Smooth muscle cell (in vitro differentiated cells): ENCODE results near the gene TAAR8. TPM values are rescaled to one million over a fixed set of nuclear protein-coding genes. Genes with fewer than 3 reads are reported as not detected.

Source experiments
- DNase-seq: peaks from one replicate; lab custom pipeline; 2025; ENCODE audit not compliant: unreplicated experiment; lab: John Stamatoyannopoulos, UW
- H2AFZ ChIP-seq: fragments of 200-600 bp; sonication (generic); 2 replicates; pipeline ENCODE4 v1.6.0; 2016; ENCODE audit warnings: antibody characterized with exemption, low read depth, mild to moderate bottlenecking
- H3F3A ChIP-seq: fragments of 200-600 bp; sonication (generic); 2 replicates; pipeline ENCODE4 v1.6.0; 2017; ENCODE audit warnings: antibody characterized with exemption, low read depth
- H3K27ac ChIP-seq: fragments of 200-600 bp; sonication (generic); 2 replicates; pipeline ENCODE4 v1.5.1; 2016; ENCODE audit warnings: low read depth, mild to moderate bottlenecking
- H3K27me3 ChIP-seq: fragments of 200-600 bp; sonication (generic); 2 replicates; pipeline ENCODE4 v1.6.1; 2016; ENCODE audit warnings: low read depth, mild to moderate bottlenecking
- H3K36me3 ChIP-seq: fragments of 200-600 bp; sonication (generic); 2 replicates; pipeline ENCODE4 v1.5.1; 2016; ENCODE audit warnings: low read depth
- H3K4me1 ChIP-seq: fragments of 200-600 bp; sonication (generic); 2 replicates; pipeline ENCODE4 v1.5.1; 2016; ENCODE audit warnings: low read depth
- H3K4me2 ChIP-seq: fragments of 200-600 bp; sonication (generic); 2 replicates; pipeline ENCODE4 v1.6.0; 2016; ENCODE audit warnings: mild to moderate bottlenecking
- H3K4me3 ChIP-seq: fragments of 200-600 bp; sonication (generic); 2 replicates; pipeline ENCODE4 v1.5.1; 2016; ENCODE audit warnings: mild to moderate bottlenecking
- H3K79me2 ChIP-seq: fragments of 200-600 bp; sonication (generic); 2 replicates; pipeline ENCODE4 v1.6.0; 2016; ENCODE audit warnings: low read depth, mild to moderate bottlenecking
- H3K9ac ChIP-seq: fragments of 200-600 bp; sonication (generic); 2 replicates; pipeline ENCODE4 v1.6.0; 2016; ENCODE audit warnings: low read depth
- H3K9me3 ChIP-seq: fragments of 200-600 bp; sonication (generic); replicated peaks from 2 replicates; pipeline ENCODE4 v1.5.1; 2016; ENCODE audit warnings: low read depth
- H4K20me1 ChIP-seq: fragments of 200-600 bp; sonication (generic); 2 replicates; pipeline ENCODE4 v1.6.0; 2016; ENCODE audit warnings: low read depth
- WGBS: methylation state at CpG from one replicate; pipeline ENCODE4 v1.1.7; 2016; ENCODE audit warnings: low lambda C conversion rate; 5-methylcytosine and 5-hydroxymethylcytosine counted together
- polyA plus RNA-seq: library from polyadenylated mRNA; unstranded; fragments of >200 nt; fragmentation: Nextera tagmentation; extraction: Ambion mirVana; gene quantifications from 2 replicates; pipeline ENCODE4 v1.2.1, GENCODE V29; 2016
- total RNA-seq: library from RNA; depleted of rRNA; stranded (reverse); fragments of >200 nt; gene quantifications from 2 replicates; pipeline ENCODE4 v1.2.3, GENCODE V29; 2014
- TF ChIP-seq, protein P1 (sequence below): fragments of 200-600 bp; sonication (generic); IDR thresholded peaks from 2 replicates; pipeline ENCODE4 v1.5.1; 2017; ENCODE audit warnings: borderline replicate concordance, mild to moderate bottlenecking, antibody characterized with exemption; ENCODE audit not compliant: insufficient read depth, poor library complexity, severe bottlenecking

Gene TAAR8, protein sequence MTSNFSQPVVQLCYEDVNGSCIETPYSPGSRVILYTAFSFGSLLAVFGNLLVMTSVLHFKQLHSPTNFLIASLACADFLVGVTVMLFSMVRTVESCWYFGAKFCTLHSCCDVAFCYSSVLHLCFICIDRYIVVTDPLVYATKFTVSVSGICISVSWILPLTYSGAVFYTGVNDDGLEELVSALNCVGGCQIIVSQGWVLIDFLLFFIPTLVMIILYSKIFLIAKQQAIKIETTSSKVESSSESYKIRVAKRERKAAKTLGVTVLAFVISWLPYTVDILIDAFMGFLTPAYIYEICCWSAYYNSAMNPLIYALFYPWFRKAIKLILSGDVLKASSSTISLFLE
- total RNA-seq, result not detected in 2 replicates
- polyA plus RNA-seq, result not detected in 2 replicates

- Histone ChIP-seq H3K9ac (no peak within 1 kb of the TSS), H3K9me3 (no peaks in the 10 kb centered on the region), H3K4me3 (no peak within 1 kb of the TSS), H3K4me2 (no peak within 1 kb of the TSS), H3K27ac (no peak within 1 kb of the TSS), H3K27me3 (peaks cover 4% of the 10 kb centered on the region), H3K4me1 (no peaks in the 10 kb centered on the region), H3F3A (no peaks in the 10 kb centered on the region), H3K79me2 (no peaks in the 10 kb centered on the region), H3K36me3 (no peaks in the 10 kb centered on the region), H4K20me1 (no peaks in the 10 kb centered on the region), H2AFZ (no peak within 1 kb of the TSS)
- no peak for DNase-seq
- TF ChIP-seq, protein P1, sequence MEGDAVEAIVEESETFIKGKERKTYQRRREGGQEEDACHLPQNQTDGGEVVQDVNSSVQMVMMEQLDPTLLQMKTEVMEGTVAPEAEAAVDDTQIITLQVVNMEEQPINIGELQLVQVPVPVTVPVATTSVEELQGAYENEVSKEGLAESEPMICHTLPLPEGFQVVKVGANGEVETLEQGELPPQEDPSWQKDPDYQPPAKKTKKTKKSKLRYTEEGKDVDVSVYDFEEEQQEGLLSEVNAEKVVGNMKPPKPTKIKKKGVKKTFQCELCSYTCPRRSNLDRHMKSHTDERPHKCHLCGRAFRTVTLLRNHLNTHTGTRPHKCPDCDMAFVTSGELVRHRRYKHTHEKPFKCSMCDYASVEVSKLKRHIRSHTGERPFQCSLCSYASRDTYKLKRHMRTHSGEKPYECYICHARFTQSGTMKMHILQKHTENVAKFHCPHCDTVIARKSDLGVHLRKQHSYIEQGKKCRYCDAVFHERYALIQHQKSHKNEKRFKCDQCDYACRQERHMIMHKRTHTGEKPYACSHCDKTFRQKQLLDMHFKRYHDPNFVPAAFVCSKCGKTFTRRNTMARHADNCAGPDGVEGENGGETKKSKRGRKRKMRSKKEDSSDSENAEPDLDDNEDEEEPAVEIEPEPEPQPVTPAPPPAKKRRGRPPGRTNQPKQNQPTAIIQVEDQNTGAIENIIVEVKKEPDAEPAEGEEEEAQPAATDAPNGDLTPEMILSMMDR, result no peak
- WGBS, result 91% methylated on average over 2 of the region's 2 CpGs
Measured at GRCh38 chr6:132552372-132552771, at the start of gene TAAR8. TSS of gene TAAR8 (plus strand) at chr6:132552672. CDS start at chr6:132552693, 21 bp downstream.

DNA sequence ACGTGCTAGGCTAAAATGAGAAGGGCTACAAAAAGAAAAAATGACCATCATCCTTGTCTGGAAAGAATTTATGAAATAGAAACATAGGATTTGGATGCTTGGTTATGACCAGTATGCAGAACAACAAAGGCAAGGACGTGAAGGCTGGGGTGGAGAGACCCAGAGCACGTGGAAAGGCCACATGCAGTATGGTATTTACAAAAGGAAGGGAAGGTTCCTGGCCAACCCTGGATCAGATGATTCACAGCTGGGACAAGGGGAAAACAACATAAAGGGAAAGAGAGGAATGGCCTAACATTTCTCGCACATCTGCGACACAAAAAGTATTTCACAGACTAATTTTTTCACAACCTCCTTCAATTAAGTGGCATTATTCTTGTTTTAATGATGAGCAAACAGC, 47.7 kb upstream of the TAAR8 start:
- DNase-seq, result no peak
- Histone ChIP-seq H3K9me3 (no peaks in the 10 kb centered on the region), H3K4me1 (no peaks in the 10 kb centered on the region), H4K20me1 (peaks cover 80% of the 10 kb centered on the region), H3K9ac (no peak overlapping the region), H3K4me3 (no peak overlapping the region), H3K27ac (no peak overlapping the region), H3K4me2 (no peak overlapping the region), H2AFZ (no peak overlapping the region), H3K79me2 (peaks cover 65% of the 10 kb centered on the region), H3F3A (no peaks in the 10 kb centered on the region), H3K36me3 (no peaks in the 10 kb centered on the region), H3K27me3 (no peaks in the 10 kb centered on the region)
- TF ChIP-seq, protein P1, result no peak
- WGBS, result 80% methylated on average over 5 of the region's 5 CpGs

DNA sequence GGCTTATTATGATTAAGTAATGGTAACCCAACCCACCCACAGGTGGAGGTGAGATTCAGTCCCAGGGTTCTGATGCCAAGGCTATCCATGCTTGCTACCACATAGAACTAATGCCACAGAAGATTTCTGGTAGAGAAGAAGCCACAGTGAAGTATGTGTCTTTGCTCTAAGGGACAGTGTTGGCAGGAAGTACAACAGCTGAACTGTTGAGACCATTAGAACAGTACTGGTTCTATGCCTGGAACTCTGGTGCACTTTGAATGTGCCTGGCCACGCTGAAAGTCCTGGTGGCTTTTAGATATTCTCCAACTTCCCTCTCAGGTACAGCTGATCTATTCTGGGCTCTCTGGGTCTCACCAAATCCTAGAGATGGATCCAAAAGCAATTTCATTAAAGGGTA, 47.3 kb upstream of the TAAR8 start:
- no peak overlapping the region for H3K4me2 ChIP-seq
- no peak for DNase-seq
- peaks cover 68% of the 10 kb centered on the region for H3K79me2 ChIP-seq
- H3K4me1 ChIP-seq, result no peaks in the 10 kb centered on the region
- no peak overlapping the region for H3K4me3 ChIP-seq
- H3K9me3 ChIP-seq, result no peaks in the 10 kb centered on the region
- H3F3A ChIP-seq, result no peaks in the 10 kb centered on the region
- TF ChIP-seq, protein P1, result no peak
- no peaks in the 10 kb centered on the region for H3K36me3 ChIP-seq
- H3K27ac ChIP-seq, result no peak overlapping the region
- H2AFZ ChIP-seq, result no peak overlapping the region
- WGBS, result 94% methylated on average over 1 of the region's 1 CpG
- H3K9ac ChIP-seq, result no peak overlapping the region
- peaks cover 84% of the 10 kb centered on the region for H4K20me1 ChIP-seq
- no peaks in the 10 kb centered on the region for H3K27me3 ChIP-seq

- H3K4me1 ChIP-seq, result peaks cover 4% of the 10 kb centered on the region
- no peaks in the 10 kb centered on the region for H3K27me3 ChIP-seq
- TF ChIP-seq, protein P1, result no peak
- H3K79me2 ChIP-seq, result peaks cover 81% of the 10 kb centered on the region
- H4K20me1 ChIP-seq, result peaks cover 86% of the 10 kb centered on the region
- no peak overlapping the region for H2AFZ ChIP-seq
- H3F3A ChIP-seq, result no peaks in the 10 kb centered on the region
- H3K4me3 ChIP-seq, result no peak overlapping the region
- H3K9me3 ChIP-seq, result no peaks in the 10 kb centered on the region
- H3K9ac ChIP-seq, result no peak overlapping the region
- no peak overlapping the region for H3K4me2 ChIP-seq
- H3K27ac ChIP-seq, result no peak overlapping the region
- DNase-seq, result no peak
- no peaks in the 10 kb centered on the region for H3K36me3 ChIP-seq
- 87% methylated on average over 2 of the region's 2 CpGs for WGBS
Measured at GRCh38 chr6:132506461-132506860, 46.0 kb upstream of the TAAR8 start.
